Fibroblast of the conjunctiva (primary cell): ENCODE results near the gene LCORL.
"Not testable (repeated sequence)": the region's sequence is repeated elsewhere in the genome, so short reads cannot be mapped to it uniquely, and the experiment has no call there.

Experiments used
- DNase-seq: peaks from one replicate; pipeline ENCODE4 v3.0.0-alpha.2; 2010; ENCODE audit warnings: low read depth

Gene LCORL

DNA sequence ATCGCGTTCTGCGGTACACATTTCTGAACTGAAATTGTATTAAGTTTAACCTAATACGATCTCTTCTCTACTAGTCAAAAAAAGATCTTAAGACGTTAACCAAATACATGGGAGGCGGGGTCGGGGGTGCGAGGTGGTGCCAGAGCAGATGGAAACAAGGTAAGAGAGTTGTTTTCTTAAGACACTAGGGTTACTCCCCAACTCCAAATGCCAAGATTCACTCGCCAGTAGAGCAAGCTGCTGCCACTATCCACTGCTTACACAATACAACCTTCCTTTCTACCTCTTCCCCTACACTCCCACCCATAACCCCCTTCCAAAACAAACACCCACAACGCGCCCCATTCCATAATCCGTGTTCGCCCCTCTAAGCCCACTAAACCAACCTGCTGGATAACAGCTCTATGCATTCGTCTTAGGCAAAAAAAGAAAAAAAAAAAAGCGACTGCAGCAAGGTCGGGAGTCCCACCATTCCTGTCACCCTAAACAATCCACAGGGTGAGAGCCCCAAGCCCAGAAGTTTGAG, 1.3 kb downstream of the LCORL start:
- DNase-seq = no peak

DNA sequence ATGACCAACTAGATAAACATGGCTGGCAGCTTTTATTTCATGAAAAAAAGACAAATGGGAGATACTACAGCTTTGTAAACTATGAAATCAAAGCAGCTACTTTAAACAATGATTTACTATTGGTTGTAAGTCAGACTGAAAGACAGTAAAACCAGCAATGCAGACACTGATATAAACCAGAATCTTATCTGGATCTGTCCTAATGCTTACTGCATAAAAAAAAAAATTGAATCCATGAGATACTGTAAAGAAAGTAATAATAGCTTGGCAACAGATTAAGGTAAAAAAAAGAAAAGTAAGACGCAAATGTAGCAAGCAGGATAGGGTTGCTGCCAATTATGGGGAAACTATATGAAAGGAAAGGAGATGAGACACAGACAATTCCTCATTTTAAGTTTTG, 7.3 kb downstream of the LCORL start:
- no peak for DNase-seq

DNA sequence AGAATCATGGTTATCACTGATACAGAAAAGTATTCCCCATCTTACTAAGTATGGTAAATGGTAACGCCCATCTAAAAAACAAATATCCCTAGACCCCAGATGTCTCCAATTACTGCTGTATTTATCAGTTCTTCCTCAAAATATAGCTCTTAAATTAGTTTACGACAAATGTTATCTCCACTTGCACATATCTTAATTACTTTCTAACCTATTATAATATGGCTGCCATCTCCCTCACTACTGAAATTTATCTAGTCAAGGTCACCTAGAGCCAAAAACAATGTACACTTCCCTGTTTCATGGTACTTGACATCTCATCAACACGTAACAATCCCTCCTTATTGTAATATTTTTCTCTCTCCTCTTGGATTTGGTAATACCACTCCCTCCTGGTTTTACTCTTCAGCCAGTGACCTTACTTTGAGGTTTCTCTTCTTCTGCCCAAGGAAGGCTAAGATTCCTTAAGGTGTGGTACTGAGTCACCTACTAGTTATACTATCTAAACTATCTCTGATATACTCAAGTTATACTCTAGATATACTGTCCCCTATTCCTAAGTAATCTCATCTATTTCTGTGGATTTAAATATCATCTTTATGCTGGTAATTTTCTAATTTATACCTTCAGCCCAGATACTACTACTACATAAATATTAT, 8.6 kb downstream of the LCORL start:
- DNase-seq = no peak

DNA sequence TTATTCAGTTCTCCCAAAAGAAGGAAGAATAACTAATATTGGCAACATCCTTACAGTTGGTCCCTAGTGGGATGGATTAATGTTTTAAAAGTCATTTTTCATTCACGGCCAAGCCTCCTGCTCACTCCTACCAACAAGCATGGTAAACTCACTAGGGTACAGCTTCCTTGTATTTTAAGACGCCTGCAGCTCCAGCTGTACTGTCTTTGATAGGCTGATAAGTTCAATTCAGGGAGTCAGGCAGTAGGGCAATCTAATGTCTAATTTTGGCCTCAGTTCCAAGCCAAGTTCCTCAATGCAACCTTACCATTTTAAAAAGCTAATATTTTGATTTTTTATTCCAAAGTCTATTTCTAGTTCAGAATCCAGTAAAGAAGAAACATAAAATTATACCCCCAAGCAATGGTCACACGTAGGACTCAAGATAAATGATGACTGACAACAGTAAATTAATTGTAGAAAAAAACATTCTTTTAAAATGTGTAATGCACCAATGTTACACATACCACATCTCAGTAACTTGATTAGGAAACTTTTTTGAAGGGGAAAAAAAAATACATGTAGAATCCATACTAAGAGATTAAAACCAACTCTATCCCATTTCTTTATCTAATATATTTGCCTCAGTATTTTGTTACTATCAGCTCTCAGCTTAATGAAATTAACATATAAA, 9.3 kb downstream of the LCORL start:
- DNase-seq = no peak

DNA sequence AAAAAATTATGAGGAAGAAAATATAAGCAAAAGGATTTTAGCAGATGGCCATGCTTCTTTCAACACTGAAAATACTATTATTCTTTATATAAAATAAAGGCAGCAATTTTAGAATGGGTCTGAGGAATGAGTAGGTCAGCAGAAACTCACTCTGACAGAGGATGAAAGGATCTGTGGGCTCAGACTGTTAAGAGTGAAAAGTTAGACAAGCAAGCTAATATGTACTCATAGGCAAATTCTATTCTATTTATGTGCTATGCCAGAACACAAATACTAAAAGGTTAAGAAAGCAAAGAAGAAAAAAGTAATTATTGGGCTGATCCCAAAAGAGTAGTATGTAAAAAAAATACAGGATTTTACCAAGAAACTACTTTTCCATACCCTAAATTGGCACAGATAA, 13.9 kb downstream of the LCORL start:
- DNase-seq = no peak

DNA sequence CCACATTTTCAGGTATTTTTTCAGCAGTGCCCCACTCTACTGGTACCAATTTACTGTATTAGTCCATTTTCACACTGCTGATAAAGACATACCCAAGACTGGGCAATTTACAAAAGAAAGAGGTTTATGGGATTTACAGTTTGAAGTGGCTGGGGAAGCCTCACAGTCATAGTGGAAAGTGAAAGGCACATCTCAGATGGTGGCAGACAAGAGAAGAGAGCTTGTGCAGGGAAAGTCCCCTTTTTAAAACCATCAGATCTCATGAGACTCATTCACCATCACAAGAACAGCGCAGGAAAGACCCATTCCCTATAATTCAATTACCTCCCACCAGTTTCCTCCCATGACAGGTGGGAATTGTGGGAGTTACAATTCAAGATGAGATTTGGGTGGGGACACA, 15.1 kb downstream of the LCORL start:
- DNase-seq = not testable (repeated sequence)

DNA sequence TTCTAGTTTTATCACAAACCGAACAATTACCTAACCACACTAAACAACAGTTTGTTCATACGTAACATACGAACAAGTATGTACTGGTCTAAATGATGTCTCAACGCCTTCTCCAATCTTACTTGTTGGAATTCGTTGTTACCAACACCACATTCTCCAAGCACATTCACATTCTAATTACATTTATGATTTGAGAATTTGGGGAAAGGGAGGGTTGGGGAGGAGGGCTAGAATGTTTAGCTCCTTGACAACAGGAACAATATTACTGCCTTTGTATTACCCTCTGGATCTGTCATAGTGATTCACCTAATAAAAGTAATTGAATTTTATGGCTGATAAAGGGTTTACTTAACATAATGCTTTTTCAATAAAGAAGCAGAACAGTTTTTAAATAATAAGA, 24.4 kb downstream of the LCORL start:
- DNase-seq = no peak

DNA sequence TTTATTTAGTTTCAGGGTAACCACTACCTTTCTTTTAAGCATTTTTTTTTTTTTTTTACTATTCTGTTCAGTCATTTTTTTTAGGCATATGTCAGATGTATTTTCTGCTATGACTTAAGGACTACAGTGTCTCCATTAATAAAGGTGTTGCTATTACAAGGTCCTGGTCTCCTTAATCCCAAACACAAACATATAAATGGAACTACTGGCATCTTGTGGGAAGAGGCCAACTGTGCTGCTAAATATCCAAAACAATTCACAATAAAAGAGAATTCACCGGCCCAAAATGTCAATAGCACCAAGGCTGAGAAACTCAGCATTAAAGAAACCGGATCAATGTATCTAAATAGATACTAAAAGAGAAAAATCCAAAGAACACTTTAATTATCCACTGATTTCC, 26.4 kb downstream of the LCORL start:
- DNase-seq = no peak

DNA sequence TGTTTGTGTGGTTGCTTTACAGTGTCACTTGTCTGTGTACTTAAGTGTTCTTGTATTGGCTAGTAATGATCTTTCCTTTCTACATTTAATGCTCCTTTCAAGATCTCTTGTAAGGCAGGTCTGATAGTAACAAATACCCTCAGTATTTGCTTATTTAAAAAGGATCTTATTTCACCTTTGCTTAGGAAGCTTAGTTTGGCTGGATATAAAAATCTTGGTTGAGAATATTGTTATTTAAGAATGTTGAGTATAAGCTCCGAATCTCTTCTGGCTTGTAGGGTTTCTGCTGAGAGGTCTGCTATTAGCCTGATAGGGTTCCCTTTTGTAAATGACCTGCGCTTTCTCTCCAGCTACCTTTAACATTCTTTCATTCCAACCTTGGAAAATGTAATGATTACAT, 35.7 kb downstream of the LCORL start:
- DNase-seq = no peak

DNA sequence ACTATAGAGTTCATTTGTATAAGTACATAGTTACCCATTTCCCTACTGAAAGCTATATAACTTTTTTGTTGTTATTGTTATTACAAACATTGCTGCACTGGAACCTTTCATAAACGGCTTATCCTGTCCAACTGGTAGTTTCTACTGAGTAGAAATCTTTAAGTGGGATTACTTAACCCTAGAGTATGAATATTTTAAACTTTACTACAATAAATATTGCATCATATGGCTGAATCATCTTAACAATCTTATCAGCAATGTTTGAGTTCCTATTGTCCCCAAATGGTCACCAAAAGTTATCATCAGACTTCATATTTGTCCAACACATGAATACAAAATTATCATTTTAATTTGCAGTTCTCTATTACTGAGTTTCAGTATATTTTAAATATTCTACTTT, 40.5 kb downstream of the LCORL start:
- no peak for DNase-seq

DNA sequence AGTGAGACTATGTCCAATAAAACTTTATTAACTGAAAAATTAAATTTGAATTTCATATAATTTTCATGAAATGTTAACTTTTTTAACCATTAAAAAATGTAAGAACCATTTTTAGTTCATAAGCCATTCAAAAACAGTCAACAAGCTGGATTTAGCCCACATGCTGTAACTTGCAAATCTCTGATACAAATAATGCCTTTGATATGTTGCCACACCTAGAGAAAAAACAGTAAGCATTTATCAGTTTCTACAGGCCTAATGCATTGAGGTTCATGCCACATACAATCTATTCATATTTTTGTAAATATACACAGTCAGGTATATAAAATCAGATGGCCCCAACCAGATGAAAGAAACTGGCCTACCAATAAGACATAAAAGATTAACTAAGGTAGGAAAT, 52.8 kb downstream of the LCORL start:
- DNase-seq = no peak

DNA sequence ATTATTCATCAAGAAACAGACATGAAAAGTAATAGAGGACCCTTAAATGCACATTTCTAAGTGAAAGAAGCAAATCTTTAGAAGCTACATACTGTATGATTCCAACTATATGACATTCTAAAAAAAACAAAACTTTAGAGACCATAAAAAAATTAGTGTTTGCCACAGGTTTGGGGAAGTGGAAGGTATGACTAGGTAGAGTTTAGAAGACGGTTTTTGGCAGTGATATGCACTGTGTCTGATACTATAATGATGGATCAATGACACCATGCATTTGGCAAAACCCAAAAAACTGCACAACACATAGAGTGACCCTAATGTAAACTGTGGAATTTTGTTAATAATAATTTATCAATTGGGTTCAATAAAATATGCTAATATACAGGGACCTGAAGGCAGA, 54.5 kb downstream of the LCORL start:
- DNase-seq = no peak

DNA sequence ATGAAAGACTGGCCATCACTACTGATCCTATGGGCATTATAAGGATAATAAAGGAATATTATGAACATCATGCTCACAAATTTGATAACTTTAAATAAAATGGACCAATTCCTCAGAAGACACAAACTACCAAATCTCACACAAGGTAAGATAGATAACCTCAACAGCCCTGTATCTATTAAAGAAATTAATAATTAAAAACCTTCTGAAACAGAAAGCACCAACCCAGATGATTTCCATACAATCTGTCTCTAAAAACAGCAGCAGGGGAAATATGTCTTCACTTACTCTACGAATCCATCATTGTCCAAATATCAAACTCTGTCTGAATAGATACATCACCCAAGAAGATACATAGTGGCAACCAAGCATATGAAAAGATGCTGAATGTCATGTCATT, 55.2 kb downstream of the LCORL start:
- DNase-seq = no peak

DNA sequence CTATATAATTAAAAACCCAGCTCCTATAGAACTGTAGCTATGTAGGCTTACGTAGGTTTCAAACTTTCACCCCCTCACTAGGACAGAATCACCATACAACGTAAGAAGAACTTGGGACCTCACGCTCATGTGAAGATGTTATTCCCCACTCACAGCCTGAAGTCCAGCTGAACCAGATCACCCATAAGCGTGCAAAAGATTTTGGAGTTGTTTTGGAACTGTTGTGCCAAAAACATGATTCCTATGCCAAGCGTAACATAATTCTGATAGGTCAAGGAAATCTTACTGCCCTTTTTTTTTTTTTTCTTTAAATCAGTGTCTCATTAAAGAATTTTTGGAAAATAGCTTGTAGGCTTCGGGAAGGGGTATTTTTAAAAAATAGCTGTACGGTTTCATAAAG, 57.0 kb downstream of the LCORL start:
- DNase-seq = no peak

DNA sequence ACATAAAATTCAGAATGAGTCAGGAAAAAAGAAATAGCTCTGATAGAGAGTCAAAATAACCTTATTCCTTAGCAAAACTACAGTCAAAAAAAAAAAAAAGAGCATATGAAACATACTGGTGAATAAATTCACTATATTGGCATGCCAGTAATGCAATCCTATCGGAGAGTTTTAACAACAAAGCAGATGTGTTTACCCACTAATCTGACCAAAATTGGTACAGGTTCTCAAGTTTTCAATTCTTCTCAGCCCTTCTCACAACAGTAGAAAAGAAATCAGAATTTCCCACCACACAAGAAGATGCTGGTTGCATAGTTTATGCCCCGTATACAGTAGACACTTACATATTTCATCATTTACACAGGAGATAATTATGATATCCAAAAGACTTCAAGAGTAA, 59.4 kb downstream of the LCORL start:
- DNase-seq = no peak

DNA sequence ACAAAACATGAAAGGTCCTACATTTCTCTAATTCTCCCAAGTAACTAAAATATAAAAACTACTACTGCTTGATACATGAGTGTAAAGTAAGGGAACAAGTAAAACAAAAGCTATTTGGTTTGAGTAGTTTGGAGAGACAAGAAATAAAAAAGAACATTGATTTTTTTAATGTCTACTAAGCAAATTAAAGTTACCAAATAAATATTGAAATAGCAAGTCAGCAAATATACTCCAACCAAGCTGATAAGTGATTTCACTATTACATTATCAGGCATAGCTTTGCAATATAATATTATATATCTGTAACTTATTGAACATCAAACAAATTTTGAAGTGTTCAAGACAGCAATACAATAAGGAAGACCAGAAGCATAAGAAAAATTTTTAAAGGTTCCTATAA, 60.3 kb downstream of the LCORL start:
- no peak for DNase-seq

DNA sequence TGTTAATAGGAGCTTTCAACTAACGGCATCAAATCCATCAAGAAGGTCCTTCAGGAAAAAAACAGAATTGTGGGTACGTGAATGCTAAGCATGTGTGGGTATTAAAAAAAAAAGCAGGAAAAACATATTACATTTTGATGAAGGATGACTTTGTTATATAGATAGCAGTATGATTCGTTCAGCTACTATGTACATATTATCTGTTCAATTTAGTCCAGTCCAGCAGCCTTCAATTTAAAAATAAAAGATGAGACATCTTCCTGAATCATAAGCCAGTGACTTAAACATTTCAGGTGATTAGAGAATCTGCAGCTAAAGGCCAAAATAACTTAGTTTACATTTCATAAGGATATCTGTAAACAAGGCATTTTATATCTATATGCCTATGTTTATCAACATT, 63.4 kb downstream of the LCORL start:
- no peak for DNase-seq

DNA sequence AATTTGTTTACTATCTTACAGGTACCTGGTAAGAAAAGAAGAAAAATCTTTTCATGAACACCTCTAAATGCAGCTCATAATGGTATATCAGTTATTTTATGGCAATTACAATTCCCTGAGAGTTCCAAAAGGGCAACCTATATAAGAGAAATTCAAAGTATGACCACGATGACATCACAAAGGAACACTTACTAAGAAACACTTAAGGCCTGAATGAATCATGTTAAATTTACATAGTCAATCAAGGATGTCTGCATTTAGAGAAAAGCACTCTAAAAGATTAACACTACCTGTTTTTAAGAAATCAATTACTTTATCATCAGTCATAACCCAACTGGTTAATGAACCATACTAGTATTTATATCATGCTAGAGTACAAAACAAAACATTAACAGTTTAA, 63.9 kb downstream of the LCORL start:
- no peak for DNase-seq

DNA sequence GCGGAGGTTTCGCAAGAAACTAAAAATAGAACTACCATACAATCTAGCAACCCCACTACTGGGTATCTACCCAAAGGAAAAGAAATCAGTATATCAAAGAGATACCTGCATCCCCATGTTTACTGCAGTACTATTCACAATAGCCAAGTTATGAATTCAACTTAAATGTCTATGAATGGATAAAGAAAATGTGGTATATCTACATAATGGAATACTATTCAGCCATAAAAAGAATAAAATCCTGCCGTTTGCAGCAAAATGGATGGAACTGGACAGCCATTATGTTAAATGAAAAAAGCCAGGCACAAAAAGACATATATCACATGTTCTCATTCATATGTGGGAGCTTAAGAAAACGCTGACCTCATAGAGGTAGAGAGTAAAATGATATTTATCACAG, 65.3 kb downstream of the LCORL start:
- no peak for DNase-seq

DNA sequence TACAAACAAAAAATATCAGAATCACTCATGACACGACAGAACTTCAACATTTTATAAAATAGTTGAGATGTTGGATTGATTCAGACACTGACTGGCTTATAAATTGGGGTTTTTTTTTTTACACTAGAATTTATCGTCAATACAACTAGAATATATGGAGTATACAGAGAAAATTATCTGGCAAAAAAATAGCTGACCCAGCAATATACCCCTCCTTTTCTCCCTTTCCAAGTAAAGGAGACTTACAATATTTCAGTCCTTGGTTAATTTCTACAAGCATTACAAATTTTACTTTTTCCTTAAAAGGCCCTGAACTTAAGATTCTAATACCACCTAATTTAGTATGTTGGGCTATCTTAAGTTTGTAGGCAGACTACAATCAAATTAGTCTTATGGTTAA, 76.3 kb downstream of the LCORL start:
- no peak for DNase-seq

DNA sequence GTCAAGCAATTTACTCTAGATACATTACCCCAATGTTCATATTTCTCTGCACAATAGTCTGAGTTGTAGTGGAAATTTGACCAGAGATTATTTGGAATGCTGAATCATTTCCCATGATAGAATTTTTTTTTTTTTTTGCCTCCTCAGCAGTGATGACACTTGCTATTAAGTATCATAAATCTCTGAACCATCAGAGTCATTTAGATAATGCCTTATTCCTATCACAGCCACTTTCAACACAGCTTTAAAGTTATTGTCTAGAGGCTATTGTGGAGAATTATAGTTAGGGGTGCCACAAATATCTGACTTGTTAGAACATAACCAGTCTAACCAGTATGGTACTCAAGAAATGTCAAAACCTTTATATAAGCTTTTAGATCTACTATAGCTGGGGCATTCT, 79.8 kb downstream of the LCORL start:
- no peak for DNase-seq

DNA sequence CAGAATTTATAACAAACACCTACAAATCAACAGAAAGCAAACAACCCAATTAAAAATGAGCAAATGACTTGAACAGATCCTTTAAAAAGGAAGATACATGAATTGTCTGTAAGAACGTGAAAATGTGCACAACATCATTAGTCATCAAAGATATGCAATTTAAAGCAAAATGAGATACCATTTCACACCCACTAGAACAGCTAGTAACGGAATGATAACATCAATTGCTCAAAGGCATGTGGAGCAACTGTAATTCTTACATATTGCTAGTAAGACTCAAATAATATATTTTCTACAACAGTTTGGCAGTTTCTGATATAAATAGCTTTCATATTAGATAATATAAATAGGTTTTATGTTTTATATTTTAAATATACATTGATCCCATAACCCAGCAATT, 82.5 kb downstream of the LCORL start:
- DNase-seq = no peak

DNA sequence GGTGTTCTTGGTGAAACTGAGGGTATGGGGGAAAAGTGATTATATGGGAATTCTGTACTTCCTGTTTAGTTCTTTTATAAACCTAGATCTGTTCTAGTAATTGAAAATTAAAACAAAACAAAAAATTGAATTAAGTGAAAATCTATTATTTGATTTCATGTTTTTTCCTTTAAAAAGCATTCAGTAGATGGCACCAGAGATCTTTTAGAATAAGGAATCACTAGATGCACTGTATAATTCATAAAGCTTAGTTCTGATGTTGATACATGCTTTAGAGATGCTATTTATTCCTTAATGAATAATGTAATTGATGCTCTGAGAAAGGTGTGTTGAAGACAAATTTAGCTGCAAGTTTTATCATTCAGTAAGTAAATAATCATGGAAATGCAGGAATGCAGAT, 87.3 kb downstream of the LCORL start:
- DNase-seq = no peak

DNA sequence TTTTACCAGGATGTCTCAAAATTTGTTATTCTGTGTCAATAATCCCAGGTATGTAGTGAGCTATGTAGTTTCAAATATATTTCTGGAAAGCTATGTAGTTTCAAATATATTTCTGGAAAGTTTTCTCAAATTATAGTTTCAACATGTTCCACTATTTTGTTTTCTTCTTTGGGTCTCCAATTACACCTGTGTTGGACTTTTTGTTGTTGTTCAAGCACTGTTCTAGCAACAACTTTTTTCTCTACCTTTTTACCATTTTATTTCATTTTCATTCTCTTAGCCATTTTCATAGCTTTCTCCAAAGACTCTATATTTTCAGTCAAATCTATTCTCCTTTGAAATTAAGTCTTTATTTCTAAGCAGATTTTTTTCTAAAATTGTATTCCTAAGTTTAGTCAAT, 88.4 kb downstream of the LCORL start:
- DNase-seq = no peak
